Fibroblast of mammary gland (primary cell): ENCODE data around the gene GMPR.

Source experiments
- DNase-seq: peaks from one replicate; pipeline ENCODE4 v3.0.0-alpha.2; 2010; ENCODE audit warnings: low read depth
- H3K4me3 ChIP-seq: 2 replicates; pipeline ENCODE4 v1.5.1; 2011; ENCODE audit warnings: low read depth, mild to moderate bottlenecking, low read length, moderate library complexity; ENCODE audit not compliant: control insufficient read depth
- TF ChIP-seq, protein P1 (sequence below): conservative IDR thresholded peaks from 2 replicates; pipeline ENCODE4 v1.5.1; 2011; ENCODE audit warnings: low read depth, low read length, inconsistent platforms; ENCODE audit not compliant: control insufficient read depth, insufficient read depth

Gene GMPR

DNA sequence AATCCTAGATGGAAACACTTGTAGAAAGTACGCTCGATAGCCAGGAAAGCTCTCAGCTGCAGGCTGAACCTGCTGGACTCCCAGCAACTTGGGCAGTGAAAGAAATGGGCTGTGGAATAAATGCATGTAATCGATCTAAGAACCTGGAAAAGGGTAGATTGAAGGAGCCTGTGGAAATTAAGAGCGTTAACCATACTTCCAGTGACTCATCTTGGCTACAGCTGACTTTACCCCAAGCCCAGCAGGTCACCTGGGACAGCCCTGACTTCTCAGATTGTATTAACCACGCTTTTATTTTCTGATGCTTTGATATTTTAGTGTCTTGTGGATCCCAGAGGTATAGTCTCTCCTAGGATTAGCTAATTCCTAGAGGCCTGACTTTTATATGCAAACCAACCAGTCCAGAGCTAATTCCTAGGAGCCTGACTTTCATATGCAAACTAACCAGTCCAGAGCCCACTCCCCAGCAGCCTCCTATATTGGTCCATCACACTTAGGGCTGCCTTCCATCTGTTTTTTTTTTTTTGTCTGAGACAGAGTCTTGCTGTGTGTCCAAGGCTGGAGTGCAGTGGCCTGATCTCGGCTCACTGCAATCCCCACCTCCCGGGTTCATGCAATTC, 86.3 kb downstream of the GMPR start:
- TF ChIP-seq, protein P1, sequence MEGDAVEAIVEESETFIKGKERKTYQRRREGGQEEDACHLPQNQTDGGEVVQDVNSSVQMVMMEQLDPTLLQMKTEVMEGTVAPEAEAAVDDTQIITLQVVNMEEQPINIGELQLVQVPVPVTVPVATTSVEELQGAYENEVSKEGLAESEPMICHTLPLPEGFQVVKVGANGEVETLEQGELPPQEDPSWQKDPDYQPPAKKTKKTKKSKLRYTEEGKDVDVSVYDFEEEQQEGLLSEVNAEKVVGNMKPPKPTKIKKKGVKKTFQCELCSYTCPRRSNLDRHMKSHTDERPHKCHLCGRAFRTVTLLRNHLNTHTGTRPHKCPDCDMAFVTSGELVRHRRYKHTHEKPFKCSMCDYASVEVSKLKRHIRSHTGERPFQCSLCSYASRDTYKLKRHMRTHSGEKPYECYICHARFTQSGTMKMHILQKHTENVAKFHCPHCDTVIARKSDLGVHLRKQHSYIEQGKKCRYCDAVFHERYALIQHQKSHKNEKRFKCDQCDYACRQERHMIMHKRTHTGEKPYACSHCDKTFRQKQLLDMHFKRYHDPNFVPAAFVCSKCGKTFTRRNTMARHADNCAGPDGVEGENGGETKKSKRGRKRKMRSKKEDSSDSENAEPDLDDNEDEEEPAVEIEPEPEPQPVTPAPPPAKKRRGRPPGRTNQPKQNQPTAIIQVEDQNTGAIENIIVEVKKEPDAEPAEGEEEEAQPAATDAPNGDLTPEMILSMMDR = no peak
- no peak overlapping the region for H3K4me3 ChIP-seq
- peak; percentile 58 for DNase-seq

DNA sequence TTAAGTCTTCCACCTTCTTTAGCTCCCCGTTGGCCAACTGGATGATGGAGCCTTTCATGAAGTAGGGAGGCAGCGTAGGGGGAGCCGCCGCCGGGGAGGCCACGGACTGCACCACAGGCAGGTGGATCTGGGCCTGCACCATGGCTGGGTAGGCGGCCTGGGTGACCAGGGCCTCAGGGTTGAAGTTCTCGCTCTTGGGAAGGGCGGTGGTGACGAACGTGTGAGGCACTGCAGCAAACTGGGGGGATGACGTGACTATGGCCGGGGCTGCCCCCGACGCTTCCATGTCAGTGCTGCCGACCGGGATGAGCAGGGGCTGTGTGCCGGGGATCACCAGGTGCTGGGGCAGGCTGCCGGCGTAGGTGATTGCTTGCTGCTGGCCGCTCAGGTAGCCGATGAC, 88.1 kb downstream of the GMPR start:
- H3K4me3 ChIP-seq = no peak overlapping the region
- no peak for DNase-seq
- TF ChIP-seq, protein P1 = no peak

DNA sequence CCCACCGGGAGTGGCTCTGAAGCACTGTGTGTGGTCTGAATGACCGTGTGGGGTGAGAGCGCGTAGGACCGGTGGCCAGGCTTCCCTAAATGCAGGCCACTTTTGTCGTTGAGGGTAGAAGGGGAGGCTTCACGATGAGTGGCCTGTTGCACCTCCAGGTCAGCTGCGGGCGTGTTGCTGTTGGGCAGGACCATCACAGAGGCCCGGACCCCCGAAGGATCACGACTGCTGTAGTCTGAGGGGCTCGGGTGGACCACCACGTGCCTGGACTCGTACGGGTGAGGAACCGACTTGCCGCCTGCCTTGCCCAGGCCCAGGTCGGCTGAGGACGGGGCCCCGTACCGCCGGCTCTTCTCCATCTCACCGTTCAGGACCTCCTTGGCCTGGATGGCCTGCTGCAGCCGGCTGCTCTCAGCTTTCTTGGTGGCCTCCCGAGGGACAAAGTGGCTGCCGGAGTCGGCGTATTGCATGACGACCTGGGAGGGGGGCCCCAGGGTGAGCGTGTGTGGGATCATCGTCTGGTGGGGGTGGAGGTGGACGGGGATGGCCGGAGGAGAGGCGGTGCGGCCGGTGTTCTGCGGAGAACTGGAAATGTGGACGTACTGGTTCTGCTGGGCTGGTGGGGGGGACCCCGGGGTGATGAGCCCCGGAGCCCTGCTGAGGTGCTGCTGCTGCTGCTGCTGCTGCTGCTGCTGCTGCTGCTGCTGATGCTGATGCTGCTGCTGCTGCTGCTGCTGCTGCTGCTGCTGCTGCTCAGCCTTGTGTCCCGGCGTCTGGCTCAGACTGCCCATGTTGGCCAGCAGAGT, 88.8 kb downstream of the GMPR start:
- no peak overlapping the region for H3K4me3 ChIP-seq
- DNase-seq = no peak
- TF ChIP-seq, protein P1 = no peak

DNA sequence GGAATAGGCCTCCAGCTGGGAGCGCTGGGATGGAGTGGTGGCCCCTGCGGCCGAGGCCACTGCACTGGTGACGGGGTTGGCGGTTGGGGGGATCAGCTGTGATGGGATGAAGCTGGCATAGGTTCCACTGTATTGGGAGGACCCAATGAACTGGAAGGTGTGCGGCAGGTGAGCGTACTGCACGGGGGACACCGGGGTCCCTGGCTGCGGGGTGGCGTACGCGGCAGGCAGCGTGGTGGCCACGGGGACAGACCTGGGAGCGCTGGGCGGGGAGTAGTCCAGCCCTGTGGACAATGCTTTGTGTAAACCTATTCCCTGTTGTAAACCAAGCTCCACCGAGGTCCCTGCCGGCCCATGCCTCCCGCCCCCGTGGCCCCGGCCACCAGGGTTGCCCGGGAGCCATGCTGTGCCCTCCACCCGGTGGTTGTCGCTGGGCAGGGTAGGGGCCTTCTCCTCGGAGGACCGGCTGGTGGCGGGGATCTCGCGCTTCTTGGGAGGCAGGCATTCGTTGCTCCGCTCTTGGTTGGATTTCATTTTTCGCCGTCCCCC, 89.5 kb downstream of the GMPR start:
- no peak overlapping the region for H3K4me3 ChIP-seq
- DNase-seq = no peak
- TF ChIP-seq, protein P1 = no peak

DNA sequence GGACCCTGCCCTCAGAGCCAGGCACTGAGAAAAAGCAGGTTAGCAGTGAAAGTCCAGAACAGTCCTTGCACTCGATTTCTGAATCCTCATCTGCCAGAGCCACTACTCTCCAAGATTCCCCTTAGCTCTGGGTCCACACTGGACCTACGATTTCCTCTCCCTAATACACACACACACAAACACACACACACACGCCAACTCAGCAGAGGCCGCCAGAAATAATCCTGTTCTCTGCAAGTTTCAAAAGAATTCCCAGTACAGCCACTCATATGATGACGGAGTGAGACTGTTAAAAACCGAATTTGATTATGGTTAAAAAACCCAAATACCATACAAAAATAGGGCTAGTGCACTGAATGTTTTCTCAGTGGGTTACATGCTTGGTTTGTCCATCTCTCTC, 90.8 kb downstream of the GMPR start:
- H3K4me3 ChIP-seq = no peak overlapping the region
- DNase-seq = no peak
- TF ChIP-seq, protein P1 = no peak

DNA sequence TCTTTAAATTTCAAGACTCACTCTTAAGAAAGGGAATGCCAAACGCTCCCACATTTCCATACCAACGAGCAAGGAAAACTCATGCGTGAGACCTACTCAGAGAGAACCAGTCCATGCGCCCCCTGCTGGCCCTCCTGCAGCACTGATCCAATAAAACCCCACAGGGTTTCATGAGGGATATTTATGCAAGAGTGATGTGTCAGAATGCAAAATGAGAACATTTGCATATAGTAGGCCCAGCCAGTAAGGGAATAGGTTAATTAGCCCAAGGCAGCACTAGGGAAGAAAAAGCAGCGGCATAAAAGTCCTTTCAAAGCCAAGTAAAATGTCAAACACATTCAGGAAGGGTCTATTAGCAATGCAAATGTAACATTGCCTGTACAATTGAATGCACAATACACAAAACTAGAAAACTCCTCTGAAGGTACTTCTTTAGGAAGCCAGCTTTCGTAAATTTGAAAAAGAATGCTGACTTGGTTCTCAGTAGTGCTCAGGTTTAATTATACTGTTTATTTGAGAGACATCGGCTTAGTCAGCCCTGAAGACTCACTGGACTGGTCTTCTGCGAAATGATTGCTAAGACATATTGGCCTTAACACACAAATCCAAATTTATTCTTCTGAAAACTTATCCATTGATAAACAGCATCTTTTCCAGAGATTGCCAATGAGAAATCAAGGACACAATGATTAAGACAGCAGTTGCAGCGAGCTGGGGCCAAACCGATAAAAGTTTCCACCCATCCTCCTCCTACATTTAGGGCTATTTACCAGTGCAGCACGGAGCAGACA, 93.2 kb downstream of the GMPR start:
- TF ChIP-seq, protein P1 = peak; percentile 98
- DNase-seq = peak; percentile 84
- H3K4me3 ChIP-seq = no peak overlapping the region
